Measurements from ENCODE around the gene ZNRF3.
"Not testable (repeated sequence)": the region's sequence is repeated elsewhere in the genome, so short reads cannot be mapped to it uniquely, and the experiment has no call there.

ZNRF3 gene

DNA sequence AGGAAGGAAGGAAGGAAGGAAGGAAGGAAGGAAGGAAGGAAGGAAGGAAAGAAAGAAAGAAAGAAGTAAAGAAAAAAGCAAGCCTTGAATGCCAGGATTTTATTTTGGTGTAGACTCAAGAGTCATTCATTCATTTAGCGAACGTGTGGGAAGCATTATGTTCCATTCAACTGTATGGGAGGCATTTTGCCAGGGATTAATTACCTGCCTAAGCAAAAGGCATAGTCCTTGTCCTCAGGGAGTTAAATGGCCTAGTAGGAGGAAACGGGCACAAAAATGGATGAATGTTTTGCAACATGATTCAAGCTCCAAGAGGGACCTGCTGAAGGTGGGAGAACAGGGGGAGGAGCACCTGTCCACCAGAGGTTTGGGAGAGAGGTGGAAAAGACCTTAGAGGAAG, 16.2 kb upstream of the ZNRF3 start:
- no peaks in the 10 kb centered on the region for H3K4me1 Mint-ChIP-seq

GRCh38 chr22:28868389-28868788, 15.0 kb upstream of the ZNRF3 start:
- not testable (repeated sequence) for DNase-seq (ENCODE audit: low spot score in 2 of 2); H3K27ac Mint-ChIP-seq (ENCODE audit: low read depth); H3K27me3 Mint-ChIP-seq; H3K36me3 Mint-ChIP-seq (ENCODE audit: insufficient read depth); H3K4me3 Mint-ChIP-seq; ATAC-seq (replicated peaks; ENCODE audit: extremely low read depth, poor library complexity, severe bottlenecking); H3K4me1 Mint-ChIP-seq; H3K9me3 Mint-ChIP-seq

More for the DNA sequence above, 16.2 kb upstream of the ZNRF3 start:
- Mint-ChIP-seq H3K4me3 (no peak overlapping the region), H3K27me3 (peaks cover 14% of the 10 kb centered on the region), H3K27ac (ENCODE audit: low read depth) (peak overlapping the region; percentile 60), H3K9me3 (no peaks in the 10 kb centered on the region), H3K36me3 (ENCODE audit: insufficient read depth) (peaks cover 1% of the 10 kb centered on the region)
- DNase-seq (ENCODE audit: low spot score in 2 of 2) (no peak), ATAC-seq (replicated peaks; ENCODE audit: extremely low read depth, poor library complexity, severe bottlenecking) (no peak)

DNA sequence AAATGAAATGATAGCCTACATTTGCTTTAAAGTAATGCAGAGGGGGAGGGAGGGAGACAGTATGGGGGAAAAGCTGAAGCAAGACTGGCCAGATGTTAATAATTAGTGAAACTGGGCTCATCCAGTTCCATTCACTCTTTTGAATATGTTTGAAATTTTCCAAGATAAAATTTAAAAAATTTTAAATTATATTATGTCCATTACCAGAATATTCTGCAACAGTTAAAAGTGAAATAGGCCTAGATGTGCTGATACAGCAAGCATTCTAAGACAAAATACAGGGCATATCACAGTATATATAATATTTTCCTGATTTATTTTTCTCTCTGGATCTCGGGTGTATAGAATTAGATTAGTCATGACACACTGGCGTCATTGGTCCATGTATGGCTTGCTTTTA, 13.6 kb upstream of the ZNRF3 start:
- Mint-ChIP-seq H3K4me3 (no peak overlapping the region), H3K27ac (ENCODE audit: low read depth) (no peak overlapping the region), H3K9me3 (no peaks in the 10 kb centered on the region), H3K36me3 (ENCODE audit: insufficient read depth) (no peaks in the 10 kb centered on the region), H3K27me3 (no peaks in the 10 kb centered on the region), H3K4me1 (no peaks in the 10 kb centered on the region)
- no peak for DNase-seq (ENCODE audit: low spot score in 2 of 2)
- no peak for ATAC-seq (replicated peaks; ENCODE audit: extremely low read depth, poor library complexity, severe bottlenecking)

GRCh38 chr22:28873183-28873963, 10.0 kb upstream of the ZNRF3 start:
- DNase-seq (ENCODE audit: low spot score in 2 of 2) (no peak), ATAC-seq (replicated peaks; ENCODE audit: extremely low read depth, poor library complexity, severe bottlenecking) (no peak)
- Mint-ChIP-seq H3K9me3 (no peaks in the 10 kb centered on the region), H3K27ac (ENCODE audit: low read depth) (no peak overlapping the region), H3K4me3 (no peak overlapping the region), H3K4me1 (no peaks in the 10 kb centered on the region), H3K27me3 (no peaks in the 10 kb centered on the region), H3K36me3 (ENCODE audit: insufficient read depth) (no peaks in the 10 kb centered on the region)

GRCh38 chr22:28874061-28874460, 9.3 kb upstream of the ZNRF3 start:
- H3K4me1 Mint-ChIP-seq, result no peaks in the 10 kb centered on the region
- no peak for DNase-seq (ENCODE audit: low spot score in 2 of 2)
- H3K27me3 Mint-ChIP-seq, result no peaks in the 10 kb centered on the region
- H3K4me3 Mint-ChIP-seq, result no peak overlapping the region
- no peaks in the 10 kb centered on the region for H3K36me3 Mint-ChIP-seq (ENCODE audit: insufficient read depth)
- H3K9me3 Mint-ChIP-seq, result no peaks in the 10 kb centered on the region
- no peak for ATAC-seq (replicated peaks; ENCODE audit: extremely low read depth, poor library complexity, severe bottlenecking)
- no peak overlapping the region for H3K27ac Mint-ChIP-seq (ENCODE audit: low read depth)

DNA sequence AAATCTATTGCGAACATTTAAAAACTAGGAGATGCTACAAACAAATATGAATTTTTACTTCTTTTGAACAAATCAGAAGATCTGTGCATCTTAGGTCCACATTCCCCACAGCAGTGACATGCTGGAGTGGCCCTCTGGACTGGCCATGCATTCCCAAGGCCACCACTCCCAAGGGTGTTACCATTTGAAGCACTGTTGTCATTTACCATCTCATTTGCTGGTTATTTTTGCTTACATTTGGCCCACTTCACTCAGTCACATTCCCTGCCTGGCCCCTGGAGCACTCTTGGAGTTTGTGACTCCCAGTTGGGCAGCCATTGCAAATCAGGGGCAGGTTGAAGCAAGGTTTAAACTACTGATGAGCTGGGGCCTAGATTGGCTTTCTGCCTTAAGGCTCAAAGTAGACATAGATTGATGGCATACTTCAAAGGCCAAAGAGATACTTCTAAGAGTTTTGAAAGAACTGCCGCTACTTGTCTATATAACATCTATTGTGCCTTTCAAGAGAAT, 8.5 kb upstream of the ZNRF3 start:
- no peak for DNase-seq (ENCODE audit: low spot score in 2 of 2)
- H3K27ac Mint-ChIP-seq (ENCODE audit: low read depth), result no peak overlapping the region
- H3K27me3 Mint-ChIP-seq, result no peaks in the 10 kb centered on the region
- H3K36me3 Mint-ChIP-seq (ENCODE audit: insufficient read depth), result peaks cover 1% of the 10 kb centered on the region
- H3K9me3 Mint-ChIP-seq, result no peaks in the 10 kb centered on the region
- H3K4me1 Mint-ChIP-seq, result no peaks in the 10 kb centered on the region
- ATAC-seq (replicated peaks; ENCODE audit: extremely low read depth, poor library complexity, severe bottlenecking), result no peak
- H3K4me3 Mint-ChIP-seq, result no peak overlapping the region

- DNase-seq (ENCODE audit: low spot score in 2 of 2), result no peak
- H3K4me1 Mint-ChIP-seq, result peaks cover 10% of the 10 kb centered on the region
- ATAC-seq (replicated peaks; ENCODE audit: extremely low read depth, poor library complexity, severe bottlenecking), result no peak
- H3K9me3 Mint-ChIP-seq, result no peaks in the 10 kb centered on the region
- H3K27me3 Mint-ChIP-seq, result no peaks in the 10 kb centered on the region
- H3K4me3 Mint-ChIP-seq, result peak overlapping the region; percentile 84
- no peak overlapping the region for H3K27ac Mint-ChIP-seq (ENCODE audit: low read depth)
- peaks cover 5% of the 10 kb centered on the region for H3K36me3 Mint-ChIP-seq (ENCODE audit: insufficient read depth)
These were observed 861 bp upstream of the ZNRF3 start for GRCh38 chr22:28882545-28882877.

- DNase-seq (ENCODE audit: low spot score in 2 of 2) (no peak), ATAC-seq (replicated peaks; ENCODE audit: extremely low read depth, poor library complexity, severe bottlenecking) (peak; percentile 10)
- H3K4me1 Mint-ChIP-seq, result peaks cover 10% of the 10 kb centered on the region
- H3K4me3 Mint-ChIP-seq, result peak overlapping the region; percentile 84
- no peaks in the 10 kb centered on the region for H3K27me3 Mint-ChIP-seq
- H3K9me3 Mint-ChIP-seq, result no peaks in the 10 kb centered on the region
- peak overlapping the region; percentile 87 for H3K27ac Mint-ChIP-seq (ENCODE audit: low read depth)
- H3K36me3 Mint-ChIP-seq (ENCODE audit: insufficient read depth), result peaks cover 5% of the 10 kb centered on the region
These were observed 215 bp downstream of the ZNRF3 start for GRCh38 chr22:28883657-28883916.

- Mint-ChIP-seq H3K4me3 (peak overlapping the region; percentile 70), H3K27ac (ENCODE audit: low read depth) (no peak overlapping the region), H3K36me3 (ENCODE audit: insufficient read depth) (peaks cover 5% of the 10 kb centered on the region), H3K9me3 (no peaks in the 10 kb centered on the region), H3K27me3 (no peaks in the 10 kb centered on the region), H3K4me1 (peaks cover 10% of the 10 kb centered on the region)
- ATAC-seq (replicated peaks; ENCODE audit: extremely low read depth, poor library complexity, severe bottlenecking) (no peak), DNase-seq (ENCODE audit: low spot score in 2 of 2) (peak; percentile 18 to 23)
These were observed 760 bp downstream of the ZNRF3 start for GRCh38 chr22:28883917-28884746.

DNA sequence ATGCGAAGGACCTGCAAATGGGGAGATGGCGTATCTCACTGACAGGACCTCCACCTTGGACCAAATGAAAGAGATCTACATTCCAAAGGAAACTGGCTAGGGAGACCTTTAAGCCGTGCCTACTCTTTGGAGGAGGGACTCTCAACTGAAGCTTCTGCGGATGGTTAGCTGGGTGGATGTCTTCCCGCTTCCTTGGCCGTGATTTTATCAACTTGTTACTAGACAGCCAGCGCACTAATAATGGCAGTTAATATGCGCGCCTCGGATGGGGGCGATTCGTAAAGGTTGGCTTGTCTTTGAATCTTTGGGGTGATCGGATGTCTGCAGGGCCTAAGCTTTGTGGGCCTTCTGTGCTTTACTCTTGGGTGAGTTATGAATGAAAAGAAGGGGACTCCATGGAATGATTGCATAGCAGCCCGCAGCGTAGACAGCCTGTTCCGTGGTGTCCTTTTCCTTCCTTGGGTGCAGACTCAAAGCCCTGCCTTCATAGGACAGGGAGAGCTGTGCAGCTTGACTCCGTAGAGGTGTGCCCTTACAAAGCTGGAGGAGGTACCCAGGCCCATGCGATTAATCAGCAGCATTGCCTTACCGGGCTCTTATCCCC, 1.5 kb downstream of the ZNRF3 start:
- peak overlapping the region; percentile 70 for H3K4me3 Mint-ChIP-seq
- H3K27ac Mint-ChIP-seq (ENCODE audit: low read depth), result no peak overlapping the region

GRCh38 chr22:28885939-28886338, 2.6 kb downstream of the ZNRF3 start:
- DNase-seq (ENCODE audit: low spot score in 2 of 2) (no peak), ATAC-seq (replicated peaks; ENCODE audit: extremely low read depth, poor library complexity, severe bottlenecking) (no peak)
- Mint-ChIP-seq H3K27me3 (no peaks in the 10 kb centered on the region), H3K4me1 (peaks cover 10% of the 10 kb centered on the region), H3K27ac (ENCODE audit: low read depth) (no peak overlapping the region), H3K36me3 (ENCODE audit: insufficient read depth) (peaks cover 1% of the 10 kb centered on the region), H3K4me3 (no peak overlapping the region), H3K9me3 (no peaks in the 10 kb centered on the region)

More for the DNA sequence above, 1.5 kb downstream of the ZNRF3 start:
- peaks cover 10% of the 10 kb centered on the region for H3K4me1 Mint-ChIP-seq
- peaks cover 4% of the 10 kb centered on the region for H3K36me3 Mint-ChIP-seq (ENCODE audit: insufficient read depth)
- DNase-seq (ENCODE audit: low spot score in 2 of 2) (no peak), ATAC-seq (replicated peaks; ENCODE audit: extremely low read depth, poor library complexity, severe bottlenecking) (no peak)
- H3K27me3 Mint-ChIP-seq, result no peaks in the 10 kb centered on the region
- H3K9me3 Mint-ChIP-seq, result no peaks in the 10 kb centered on the region

DNA sequence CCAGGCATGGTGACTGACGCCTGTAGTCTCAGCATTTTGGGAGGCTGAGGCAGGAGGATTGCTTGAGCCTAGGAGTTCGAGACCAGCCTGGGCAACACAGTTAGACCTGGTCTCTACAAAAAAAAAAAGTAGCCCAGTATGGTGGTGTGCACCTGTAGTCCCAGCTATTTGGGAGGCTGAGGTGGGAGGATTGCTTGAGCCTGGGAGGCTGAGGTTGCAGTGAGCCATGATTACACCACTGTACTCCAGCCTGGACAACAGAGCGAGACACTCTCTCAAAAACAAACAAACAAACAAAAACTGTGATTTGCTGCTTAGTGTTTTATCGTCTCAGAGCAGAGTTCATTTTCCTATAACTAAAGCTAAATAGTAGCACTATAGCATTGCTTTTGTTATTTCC, 3.3 kb downstream of the ZNRF3 start:
- not testable (repeated sequence) for H3K9me3 Mint-ChIP-seq; H3K4me3 Mint-ChIP-seq; H3K36me3 Mint-ChIP-seq (ENCODE audit: insufficient read depth); H3K27ac Mint-ChIP-seq (ENCODE audit: low read depth); DNase-seq (ENCODE audit: low spot score in 2 of 2); ATAC-seq (replicated peaks; ENCODE audit: extremely low read depth, poor library complexity, severe bottlenecking); H3K27me3 Mint-ChIP-seq
- peaks cover 10% of the 10 kb centered on the region for H3K4me1 Mint-ChIP-seq

Measured in central memory CD8-positive, alpha-beta T cell (primary cell).